ENCODE data around the gene SDK2. TPM values are rescaled to one million over a fixed set of nuclear protein-coding genes. Genes with fewer than 3 reads are reported as not detected.

SDK2 gene
- total RNA-seq, 3 donors from 2014 or later (not counting 1 experiment from before 2014, with no cell fraction given), result 0.41 to 0.90 (median 0.49) TPM

GRCh38 chr17:73349647-73350046, 294.6 kb downstream of the SDK2 start:
- TF ChIP-seq CTCF (IDR thresholded peaks at IDR 0.05), result no peak
- H3K27ac ChIP-seq (ENCODE audit: low read length), result no peak overlapping the region
- H3K27me3 ChIP-seq (ENCODE audit: control insufficient read depth, insufficient read depth, low read length), result no peaks in the 10 kb centered on the region
- no peak overlapping the region for H3K4me3 ChIP-seq (ENCODE audit: low read length)
- no peaks in the 10 kb centered on the region for H3K4me1 Mint-ChIP-seq
- no peaks in the 10 kb centered on the region for H3K27me3 Mint-ChIP-seq (ENCODE audit: low read depth in 2 of 2)
- no peak overlapping the region for H3K27ac Mint-ChIP-seq
- H3K36me3 ChIP-seq (ENCODE audit: control insufficient read depth, insufficient read depth, low read length), result no peaks in the 10 kb centered on the region
- H3K4me3 Mint-ChIP-seq, result no peak overlapping the region
- ATAC-seq (no peak), DNase-seq (no peak)
- no peaks in the 10 kb centered on the region for H3K9me3 Mint-ChIP-seq
- WGBS (ENCODE audit: insufficient coverage), result over 99% methylated on average over 9 of the region's 9 CpGs
- no peaks in the 10 kb centered on the region for H3K4me1 ChIP-seq (ENCODE audit: control insufficient read depth, insufficient read depth, low read length)
- intact Hi-C loops (cut with micrococcal nuclease), result no loop called here
- no peaks in the 10 kb centered on the region for H3K36me3 Mint-ChIP-seq
- no peaks in the 10 kb centered on the region for H3K9me3 ChIP-seq (ENCODE audit: control insufficient read depth, insufficient read depth, low read length)

GRCh38 chr17:73349138-73349537, 295.1 kb downstream of the SDK2 start:
- Histone ChIP-seq H3K27me3 (ENCODE audit: control insufficient read depth, insufficient read depth, low read length) (no peaks in the 10 kb centered on the region), H3K9me3 (ENCODE audit: control insufficient read depth, insufficient read depth, low read length) (no peaks in the 10 kb centered on the region), H3K4me1 (ENCODE audit: control insufficient read depth, insufficient read depth, low read length) (no peaks in the 10 kb centered on the region), H3K4me3 (ENCODE audit: low read length) (no peak overlapping the region), H3K27ac (ENCODE audit: low read length) (no peak overlapping the region), H3K36me3 (ENCODE audit: control insufficient read depth, insufficient read depth, low read length) (no peaks in the 10 kb centered on the region)
- DNase-seq (no peak), ATAC-seq (no peak)
- intact Hi-C loops (cut with micrococcal nuclease), result no loop called here
- Mint-ChIP-seq H3K27ac (no peak overlapping the region), H3K27me3 (ENCODE audit: low read depth in 2 of 2) (no peaks in the 10 kb centered on the region), H3K36me3 (no peaks in the 10 kb centered on the region), H3K9me3 (no peaks in the 10 kb centered on the region), H3K4me1 (no peaks in the 10 kb centered on the region), H3K4me3 (no peak overlapping the region)
- WGBS (ENCODE audit: insufficient coverage), result 88% methylated on average over 6 of the region's 6 CpGs
- TF ChIP-seq CTCF (IDR thresholded peaks at IDR 0.05), result no peak

- no peaks in the 10 kb centered on the region for H3K36me3 ChIP-seq (ENCODE audit: control insufficient read depth, insufficient read depth, low read length)
- no peak for TF ChIP-seq CTCF (IDR thresholded peaks at IDR 0.05)
- H3K27ac Mint-ChIP-seq, result no peak overlapping the region
- H3K4me1 Mint-ChIP-seq, result no peaks in the 10 kb centered on the region
- H3K27me3 ChIP-seq (ENCODE audit: control insufficient read depth, insufficient read depth, low read length), result no peaks in the 10 kb centered on the region
- no peaks in the 10 kb centered on the region for H3K9me3 Mint-ChIP-seq
- intact Hi-C loops (cut with micrococcal nuclease), result no loop called here
- no peak overlapping the region for H3K4me3 Mint-ChIP-seq
- ATAC-seq (no peak), DNase-seq (no peak)
- no peaks in the 10 kb centered on the region for H3K36me3 Mint-ChIP-seq
- H3K4me1 ChIP-seq (ENCODE audit: control insufficient read depth, insufficient read depth, low read length), result no peaks in the 10 kb centered on the region
- H3K9me3 ChIP-seq (ENCODE audit: control insufficient read depth, insufficient read depth, low read length), result no peaks in the 10 kb centered on the region
- no peak overlapping the region for H3K4me3 ChIP-seq (ENCODE audit: low read length)
- WGBS (ENCODE audit: insufficient coverage), result 58% methylated on average over 4 of the region's 4 CpGs
- no peak overlapping the region for H3K27ac ChIP-seq (ENCODE audit: low read length)
- no peaks in the 10 kb centered on the region for H3K27me3 Mint-ChIP-seq (ENCODE audit: low read depth in 2 of 2)
Observed at GRCh38 chr17:73348829-73349095, 295.5 kb downstream of the SDK2 start.

- no peaks in the 10 kb centered on the region for H3K36me3 Mint-ChIP-seq
Observed at GRCh38 chr17:73348018-73348828, 296.0 kb downstream of the SDK2 start.

More at GRCh38 chr17:73348018-73348828, 296.0 kb downstream of the SDK2 start:
- H3K36me3 ChIP-seq (ENCODE audit: control insufficient read depth, insufficient read depth, low read length), result no peaks in the 10 kb centered on the region
- no peak for TF ChIP-seq CTCF (IDR thresholded peaks at IDR 0.05)
- no peaks in the 10 kb centered on the region for H3K4me1 ChIP-seq (ENCODE audit: control insufficient read depth, insufficient read depth, low read length)
- Mint-ChIP-seq H3K9me3 (no peaks in the 10 kb centered on the region), H3K27me3 (ENCODE audit: low read depth in 2 of 2) (no peaks in the 10 kb centered on the region), H3K4me3 (no peak overlapping the region), H3K4me1 (no peaks in the 10 kb centered on the region), H3K27ac (no peak overlapping the region)
- H3K27ac ChIP-seq (ENCODE audit: low read length), result no peak overlapping the region
- intact Hi-C loops (cut with micrococcal nuclease), result no loop called here
- ATAC-seq (no peak), DNase-seq (no peak)
- WGBS (ENCODE audit: insufficient coverage), result 82% methylated on average over 19 of the region's 19 CpGs
- no peaks in the 10 kb centered on the region for H3K9me3 ChIP-seq (ENCODE audit: control insufficient read depth, insufficient read depth, low read length)
- no peak overlapping the region for H3K4me3 ChIP-seq (ENCODE audit: low read length)
- H3K27me3 ChIP-seq (ENCODE audit: control insufficient read depth, insufficient read depth, low read length), result no peaks in the 10 kb centered on the region
